A673 (cell line): Measurements from ENCODE around the gene ADPRS. TPM values are rescaled to one million over a fixed set of nuclear protein-coding genes. Genes with fewer than 3 reads are reported as not detected.

Experiments
- BruUV-seq: library from RNA; stranded (reverse); fragments of 400-500 nt; replicated peaks from 2 replicates; lab custom pipeline; 2021; lab: Mats Ljungman, UMichigan
- CTCF ChIA-PET: fragments of 300-600 bp; sonication (Branson Sonifier 250); formaldehyde crosslinking; loops from one replicate; lab custom pipeline; 2022; ENCODE audit warnings: antibody characterized with exemption; lab: Charles Lee
- POLR2A ChIA-PET: fragments of 300-600 bp; sonication (Branson Sonifier 250); formaldehyde crosslinking; loops from one replicate; lab custom pipeline; 2022; ENCODE audit warnings: antibody characterized with exemption; ENCODE audit not compliant: low non-redundant PET; lab: Charles Lee
- DNase-seq: peaks from one replicate; pipeline ENCODE4 v3.0.0-alpha.2; 2015; ENCODE audit warnings: low spot score
- H3K27ac ChIP-seq: fragments of 200-600 bp; sonication (generic); 2 replicates; pipeline ENCODE4 v1.5.1; 2016; ENCODE audit warnings: mixed run types, low read depth, mild to moderate bottlenecking, mixed read lengths, antibody characterized with exemption, low read length; ENCODE audit not compliant: poor library complexity, severe bottlenecking
- H3K27me3 ChIP-seq: fragments of 200-600 bp; sonication (generic); replicated peaks from 2 replicates; pipeline ENCODE4 v1.6.1; 2017; ENCODE audit warnings: mixed run types, low read depth, mild to moderate bottlenecking, mixed read lengths, antibody characterized with exemption, low read length; ENCODE audit not compliant: insufficient read depth, poor library complexity
- H3K36me3 ChIP-seq: fragments of 200-600 bp; sonication (generic); 2 replicates; pipeline ENCODE4 v1.6.1; 2016; ENCODE audit warnings: mixed run types, mild to moderate bottlenecking, mixed read lengths, antibody characterized with exemption, low read length; ENCODE audit not compliant: insufficient read depth, poor library complexity, severe bottlenecking
- H3K4me1 ChIP-seq: fragments of 200-600 bp; sonication (generic); 2 replicates; pipeline ENCODE4 v1.6.1; 2017; ENCODE audit warnings: mixed run types, mild to moderate bottlenecking, mixed read lengths, antibody characterized with exemption, low read length; ENCODE audit not compliant: insufficient read depth, poor library complexity, severe bottlenecking
- H3K4me3 ChIP-seq: fragments of 200-600 bp; sonication (generic); 2 replicates; pipeline ENCODE4 v1.5.1; 2016; ENCODE audit warnings: low read depth, mixed run types, mild to moderate bottlenecking, mixed read lengths, low read length; ENCODE audit not compliant: poor library complexity, severe bottlenecking
- H3K9me3 ChIP-seq: fragments of 200-600 bp; sonication (generic); 2 replicates; pipeline ENCODE4 v1.6.1; 2016; ENCODE audit warnings: mixed run types, low read depth, mild to moderate bottlenecking, mixed read lengths, antibody characterized with exemption, low read length; ENCODE audit not compliant: poor library complexity, severe bottlenecking
- EZH2 ChIP-seq: fragments of 200-600 bp; sonication (generic); IDR thresholded peaks from 2 replicates; pipeline ENCODE4 v1.6.1; 2017; ENCODE audit warnings: borderline replicate concordance, low read depth, mild to moderate bottlenecking, mixed read lengths, antibody characterized with exemption, low read length; ENCODE audit not compliant: poor library complexity, severe bottlenecking
- intact Hi-C: fragments of 100-400 bp; cut with micrococcal nuclease; formaldehyde crosslinking; loops from one replicate; pipeline ENCODE4 v1.10.0; 2022; ENCODE audit not compliant: unreplicated experiment
- total RNA-seq: library from RNA; stranded (reverse); gene quantifications from 2 replicates; pipeline ENCODE4 v1.2.3, GENCODE V29; 2021
- TF ChIP-seq, protein P1 (sequence below): fragments of 300-800, 200-600 bp; sonication (generic); conservative IDR thresholded peaks from 2 replicates; pipeline ENCODE4 v1.5.1; 2017; ENCODE audit warnings: low read depth, mild to moderate bottlenecking, antibody characterized with exemption, low read length, moderate library complexity, mixed read lengths

ADPRS gene
- total RNA-seq, 1 experiment from 2014 or later, result 34.2 TPM

DNA sequence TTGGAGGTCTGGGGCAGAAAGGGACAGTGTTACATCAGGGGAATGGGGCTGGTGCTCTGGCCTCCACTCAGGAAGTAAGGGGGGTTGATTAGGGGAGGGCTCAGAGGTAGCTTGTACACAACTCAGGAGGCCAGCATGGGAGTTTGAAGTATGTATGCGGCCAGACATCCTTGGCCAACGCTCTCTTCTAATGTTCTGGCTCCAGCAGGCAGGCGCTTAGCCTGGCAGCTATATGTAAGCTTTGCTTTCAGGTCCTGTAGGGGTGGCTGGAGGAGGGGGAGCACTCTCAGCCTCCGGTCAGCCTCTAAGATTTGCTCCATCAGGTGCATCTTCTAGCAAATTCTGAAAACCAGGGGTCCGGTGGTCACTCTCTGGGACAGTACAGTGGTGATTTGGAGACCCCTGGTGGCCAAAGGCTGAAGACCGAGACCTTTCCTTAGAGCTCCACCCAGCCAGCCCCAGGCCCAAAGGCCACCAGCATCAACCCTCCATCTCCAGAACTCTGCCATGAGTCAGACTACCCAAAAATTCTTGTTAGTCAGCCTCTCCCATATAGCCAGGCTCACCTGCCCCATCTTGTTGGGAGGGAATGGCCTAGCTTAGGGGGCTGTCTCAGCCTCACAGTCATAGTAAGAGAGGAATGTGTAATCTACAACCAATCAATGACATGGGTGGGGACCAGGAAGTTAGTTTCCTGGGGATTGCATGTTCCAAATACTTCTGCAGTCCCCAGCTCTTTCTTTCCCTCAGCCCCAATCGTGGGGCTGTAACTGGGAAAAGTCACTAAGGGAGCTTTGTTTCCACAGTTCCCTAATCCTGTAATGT is 46.0 kb downstream of the ADPRS start:
- POLR2A ChIA-PET, result no interaction called here

DNA sequence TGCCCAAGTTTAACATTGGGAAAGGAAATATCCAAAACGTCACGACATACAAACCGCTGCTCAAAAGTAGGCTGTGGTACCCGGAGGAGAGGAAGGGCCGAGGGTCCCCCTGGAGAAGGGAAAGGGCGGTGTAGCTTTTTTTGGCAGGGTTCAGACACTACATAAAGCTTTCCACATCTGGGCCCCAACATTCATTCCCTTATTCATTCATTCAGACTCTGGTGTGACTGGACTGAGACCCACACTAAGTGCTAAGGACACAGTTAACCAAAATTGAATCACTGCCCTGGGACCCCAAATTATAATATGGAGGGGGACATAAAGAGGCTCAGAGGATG is 46.6 kb downstream of the ADPRS start:
- ChIA-PET POLR2A (no interaction called here), CTCF (interaction anchor here (0.5 to 1.2 kb wide), 8 partner anchors 15 to 124 kb away, joined by 3 to 5 read pairs (median 4); no protein-coding TSS in a partner anchor)
- intact Hi-C loops, result no loop called here
- TF ChIP-seq, protein P1, sequence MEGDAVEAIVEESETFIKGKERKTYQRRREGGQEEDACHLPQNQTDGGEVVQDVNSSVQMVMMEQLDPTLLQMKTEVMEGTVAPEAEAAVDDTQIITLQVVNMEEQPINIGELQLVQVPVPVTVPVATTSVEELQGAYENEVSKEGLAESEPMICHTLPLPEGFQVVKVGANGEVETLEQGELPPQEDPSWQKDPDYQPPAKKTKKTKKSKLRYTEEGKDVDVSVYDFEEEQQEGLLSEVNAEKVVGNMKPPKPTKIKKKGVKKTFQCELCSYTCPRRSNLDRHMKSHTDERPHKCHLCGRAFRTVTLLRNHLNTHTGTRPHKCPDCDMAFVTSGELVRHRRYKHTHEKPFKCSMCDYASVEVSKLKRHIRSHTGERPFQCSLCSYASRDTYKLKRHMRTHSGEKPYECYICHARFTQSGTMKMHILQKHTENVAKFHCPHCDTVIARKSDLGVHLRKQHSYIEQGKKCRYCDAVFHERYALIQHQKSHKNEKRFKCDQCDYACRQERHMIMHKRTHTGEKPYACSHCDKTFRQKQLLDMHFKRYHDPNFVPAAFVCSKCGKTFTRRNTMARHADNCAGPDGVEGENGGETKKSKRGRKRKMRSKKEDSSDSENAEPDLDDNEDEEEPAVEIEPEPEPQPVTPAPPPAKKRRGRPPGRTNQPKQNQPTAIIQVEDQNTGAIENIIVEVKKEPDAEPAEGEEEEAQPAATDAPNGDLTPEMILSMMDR, result no peak
- TF ChIP-seq EZH2, result no peak
- Histone ChIP-seq H3K9me3 (no peaks in the 10 kb centered on the region), H3K27me3 (no peaks in the 10 kb centered on the region), H3K4me3 (no peak overlapping the region), H3K4me1 (peaks cover 10% of the 10 kb centered on the region), H3K36me3 (peaks cover 37% of the 10 kb centered on the region), H3K27ac (peak overlapping the region; percentile 55)
- no TSS peak for BruUV-seq
- DNase-seq, result no peak

More for the DNA sequence above, 46.0 kb downstream of the ADPRS start:
- H3K4me1 ChIP-seq, result peaks cover 10% of the 10 kb centered on the region
- TF ChIP-seq, protein P1, result peak; percentile 76
- TF ChIP-seq EZH2, result no peak
- H3K27me3 ChIP-seq, result no peaks in the 10 kb centered on the region
- BruUV-seq, result no TSS peak
- no peak overlapping the region for H3K4me3 ChIP-seq
- DNase-seq, result no peak
- intact Hi-C loops, result loop anchor here (5.0 kb wide), 1 partner anchor 37 kb away; no protein-coding TSS in a partner anchor
- CTCF ChIA-PET, result interaction anchor here (0.5 to 1.2 kb wide), 8 partner anchors 15 to 125 kb away, joined by 3 to 5 read pairs (median 4); no protein-coding TSS in a partner anchor
- H3K27ac ChIP-seq, result peak overlapping the region; percentile 55
- H3K9me3 ChIP-seq, result no peaks in the 10 kb centered on the region
- H3K36me3 ChIP-seq, result peaks cover 32% of the 10 kb centered on the region

DNA sequence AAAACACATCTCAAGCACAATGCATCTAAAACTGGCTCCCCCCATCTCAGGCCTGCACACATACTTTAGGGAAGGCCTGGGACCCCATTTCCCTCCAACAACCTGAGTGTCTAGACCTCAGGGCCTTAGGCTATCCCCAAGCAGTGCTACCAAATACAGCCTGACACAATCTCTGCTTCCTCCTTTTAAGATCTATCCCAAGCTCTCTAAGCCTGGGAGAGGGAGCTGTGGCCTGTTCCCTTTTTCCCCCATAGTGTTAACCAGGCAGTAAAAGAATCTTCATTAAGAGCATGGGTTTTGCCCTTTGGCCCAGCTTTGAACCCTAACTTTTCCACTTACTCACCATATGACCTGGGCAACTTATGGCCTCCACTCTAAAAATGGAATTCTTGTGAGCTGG is 47.1 kb downstream of the ADPRS start:
- peaks cover 37% of the 10 kb centered on the region for H3K36me3 ChIP-seq
- ChIA-PET CTCF (interaction anchor here (0.9 kb wide), 1 partner anchor 17 kb away, joined by 3 read pairs; no protein-coding TSS in a partner anchor), POLR2A (no interaction called here)
- intact Hi-C loops, result no loop called here
- no peak for DNase-seq
- TF ChIP-seq EZH2, result no peak
- TF ChIP-seq, protein P1, result no peak
- H3K4me1 ChIP-seq, result peaks cover 10% of the 10 kb centered on the region
- no TSS peak for BruUV-seq
- no peak overlapping the region for H3K27ac ChIP-seq
- no peaks in the 10 kb centered on the region for H3K27me3 ChIP-seq
- no peak overlapping the region for H3K4me3 ChIP-seq
- no peaks in the 10 kb centered on the region for H3K9me3 ChIP-seq
